SJSA1 (cell line): Measurements from ENCODE around the gene FHOD1. TPM values are rescaled to one million over a fixed set of nuclear protein-coding genes. Genes with fewer than 3 reads are reported as not detected.
A peak's percentile ranks its signal among the peaks of the same experiment; 100 is the strongest.

Experiments used
- DNase-seq, 2 experiments: peaks; one replicate each; pipeline ENCODE4 v3.0.0-alpha.2; 2015 to 2020; ENCODE audit warnings: low spot score in 2 of 2, low read depth in 1 of 2
- H3K27ac ChIP-seq: fragments of 250-450 bp; sonication (Bioruptor Pico); 2 replicates; pipeline ENCODE4 v1.5.1; 2020; ENCODE audit warnings: mild to moderate bottlenecking, moderate library complexity
- H3K27me3 ChIP-seq: fragments of 250-450 bp; sonication (Bioruptor Pico); replicated peaks from 2 replicates; pipeline ENCODE4 v1.5.1; 2020; ENCODE audit warnings: mild to moderate bottlenecking, moderate library complexity
- H3K36me3 ChIP-seq: fragments of 250-450 bp; sonication (Bioruptor Pico); 2 replicates; pipeline ENCODE4 v1.5.1; 2020; ENCODE audit warnings: mild to moderate bottlenecking
- H3K4me1 ChIP-seq: fragments of 250-450 bp; sonication (Bioruptor Pico); replicated peaks from 2 replicates; pipeline ENCODE4 v1.6.1; 2021; ENCODE audit warnings: mild to moderate bottlenecking
- H3K4me3 ChIP-seq: fragments of 250-450 bp; sonication (Bioruptor Pico); 2 replicates; pipeline ENCODE4 v1.5.1; 2020; ENCODE audit warnings: mild to moderate bottlenecking
- H3K9me3 ChIP-seq: fragments of 250-450 bp; sonication (Bioruptor Pico); replicated peaks from 2 replicates; pipeline ENCODE4 v1.5.1; 2020; ENCODE audit warnings: mild to moderate bottlenecking
- total RNA-seq: library from RNA; depleted of rRNA; stranded (reverse); fragments of >200 nt; shearing (Covaris generic); gene quantifications from 2 replicates; pipeline ENCODE4 v1.2.3, GENCODE V29; 2014

Gene FHOD1
- total RNA-seq, 1 experiment from 2014 or later, result 15.8 TPM

DNA sequence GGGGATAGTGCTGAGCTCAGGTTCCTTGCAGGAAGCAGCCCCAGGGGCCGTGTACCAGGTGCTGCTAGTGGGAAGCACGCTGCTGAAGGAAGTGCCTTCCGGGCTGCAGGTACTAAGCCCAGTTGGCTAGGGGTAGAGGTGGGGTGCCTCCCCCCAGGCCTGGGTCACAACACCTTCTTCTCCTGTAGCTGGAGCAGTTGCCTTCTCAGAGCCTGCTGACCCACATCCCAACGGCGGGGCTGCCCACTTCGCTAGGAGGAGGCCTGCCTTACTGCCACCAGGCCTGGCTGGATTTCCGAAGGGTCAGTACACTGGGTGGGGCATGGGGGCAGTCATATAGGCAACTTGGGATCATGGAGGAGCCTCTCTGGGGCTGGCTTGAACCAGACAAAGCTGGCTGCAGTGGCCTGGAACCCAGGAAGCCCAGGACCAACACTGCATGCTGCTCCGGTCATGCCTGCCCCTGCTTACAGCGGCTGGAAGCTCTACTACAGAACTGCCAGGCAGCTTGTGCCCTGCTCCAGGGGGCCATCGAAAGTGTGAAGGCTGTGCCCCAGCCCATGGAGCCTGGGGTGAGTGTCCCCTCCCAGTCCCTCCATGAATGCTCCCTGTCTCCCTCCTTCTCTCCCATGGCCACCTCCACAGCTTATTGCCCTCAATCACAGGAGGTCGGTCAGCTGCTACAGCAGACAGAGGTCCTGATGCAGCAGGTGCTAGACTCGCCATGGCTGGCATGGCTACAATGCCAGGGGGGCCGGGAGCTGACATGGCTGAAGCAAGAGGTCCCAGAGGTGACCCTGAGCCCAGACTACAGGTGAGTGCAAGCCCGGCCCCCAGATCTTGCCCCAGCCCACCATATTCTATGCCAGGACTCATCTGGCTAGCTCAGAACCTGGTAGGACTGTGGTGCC is 34.5 kb upstream of the FHOD1 start:
- H3K27me3 ChIP-seq, result no peaks in the 10 kb centered on the region
- peaks cover 3% of the 10 kb centered on the region for H3K36me3 ChIP-seq
- no peak overlapping the region for H3K4me3 ChIP-seq
- no peak for DNase-seq
- peaks cover 3% of the 10 kb centered on the region; the same call in 1 of the 2 replicates for H3K9me3 ChIP-seq
- no peak overlapping the region for H3K27ac ChIP-seq
- peaks cover 32% of the 10 kb centered on the region for H3K4me1 ChIP-seq

DNA sequence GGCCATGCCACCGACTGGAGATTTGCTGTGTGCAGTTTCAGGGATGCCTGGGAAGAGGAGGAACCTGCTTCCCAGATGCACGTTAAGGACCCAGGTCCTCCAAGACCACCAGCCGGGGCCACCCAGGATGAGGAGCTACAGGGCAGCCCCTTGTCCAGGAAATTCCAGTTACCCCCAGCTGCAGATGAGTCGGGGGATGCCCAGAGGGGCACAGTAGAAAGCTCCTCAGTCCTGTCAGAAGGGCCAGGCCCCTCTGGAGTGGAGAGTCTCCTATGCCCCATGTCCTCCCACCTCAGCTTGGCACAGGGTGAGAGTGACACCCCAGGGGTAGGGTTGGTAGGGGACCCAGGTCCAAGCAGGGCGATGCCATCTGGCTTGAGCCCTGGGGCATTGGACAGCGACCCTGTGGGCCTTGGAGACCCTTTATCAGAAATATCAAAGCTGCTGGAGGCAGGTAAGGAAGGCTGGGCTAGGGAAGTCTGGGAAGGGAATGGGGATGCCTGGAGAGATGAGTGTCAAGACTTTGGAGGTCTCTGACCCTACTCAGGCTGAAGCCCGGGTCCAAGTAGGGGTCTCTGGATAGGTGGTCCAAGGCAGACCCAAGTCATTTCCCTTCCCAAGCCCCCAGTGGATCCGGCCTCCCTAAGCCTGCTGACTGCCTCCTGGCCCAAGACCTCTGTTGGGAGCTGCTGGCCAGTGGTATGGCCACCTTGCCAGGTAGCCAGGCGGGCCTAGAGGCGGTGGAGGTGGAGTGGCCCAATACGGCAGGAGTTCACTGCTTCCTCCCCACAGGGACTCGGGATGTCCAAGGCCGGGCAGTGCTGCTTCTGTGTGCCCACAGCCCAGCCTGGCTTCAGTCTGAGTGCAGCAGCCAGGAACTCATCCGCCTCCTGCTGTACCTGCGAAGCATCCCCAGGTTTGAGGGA is 33.1 kb upstream of the FHOD1 start:
- no peak overlapping the region for H3K27ac ChIP-seq
- H3K4me3 ChIP-seq, result no peak overlapping the region
- peaks cover 3% of the 10 kb centered on the region; the same call in 1 of the 2 replicates for H3K9me3 ChIP-seq
- no peak for DNase-seq
- no peaks in the 10 kb centered on the region for H3K27me3 ChIP-seq
- peaks cover 17% of the 10 kb centered on the region for H3K36me3 ChIP-seq
- peaks cover 39% of the 10 kb centered on the region for H3K4me1 ChIP-seq

DNA sequence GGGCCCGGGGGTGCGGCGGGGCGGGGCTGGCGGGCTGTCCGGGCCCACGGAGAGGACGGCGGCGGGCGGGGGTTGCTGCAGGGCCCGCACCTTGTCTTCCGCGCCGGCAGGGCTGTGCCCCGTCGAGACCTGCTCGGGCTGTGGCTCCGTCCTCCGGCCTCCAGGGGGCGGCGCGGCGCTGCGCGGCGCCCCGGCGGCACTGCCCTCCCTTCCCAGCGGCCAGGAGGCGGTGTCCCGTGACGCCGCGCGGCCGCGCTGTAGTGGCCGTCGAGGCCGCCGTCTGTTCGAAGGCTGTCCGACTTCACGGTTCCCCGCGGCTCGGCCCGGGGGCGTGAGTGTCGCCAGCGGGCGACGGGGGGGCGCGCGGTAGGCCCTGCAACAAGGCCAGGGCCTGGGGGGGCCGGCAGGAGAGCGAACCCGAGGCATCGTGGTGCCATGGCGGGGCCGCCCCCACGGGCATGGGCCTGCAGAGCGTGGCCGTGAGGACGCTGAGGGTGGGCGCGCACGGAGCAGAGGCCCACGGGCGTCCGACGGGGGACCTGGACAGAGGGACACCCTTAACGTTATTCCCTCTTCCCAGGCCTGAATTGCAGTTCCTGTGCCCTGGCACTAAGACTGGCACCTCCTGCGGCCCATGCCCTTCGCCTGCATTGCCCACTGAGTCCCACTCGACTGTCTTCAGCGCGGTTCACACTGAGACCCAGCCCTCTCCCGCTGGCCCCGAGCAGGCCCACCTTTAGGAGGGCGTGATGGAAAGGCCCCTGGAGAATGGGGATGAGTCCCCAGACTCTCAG is 32.2 kb upstream of the FHOD1 start, which contains the start of gene PLEKHG4:
TSS of gene PLEKHG4 (plus strand) at position 237 of the 794 bp plus-strand sequence. CDS start at position 750, 513 bp downstream.
- Histone ChIP-seq H3K36me3 (peaks cover 19% of the 10 kb centered on the region), H3K9me3 (peaks cover 3% of the 10 kb centered on the region; the same call in 1 of the 2 replicates), H3K27me3 (no peaks in the 10 kb centered on the region), H3K4me1 (peaks cover 39% of the 10 kb centered on the region), H3K4me3 (peak within 1 kb of the TSS; percentile 52), H3K27ac (peak within 1 kb of the TSS; percentile 79)
- DNase-seq, result peak; percentile 63 to 81

DNA sequence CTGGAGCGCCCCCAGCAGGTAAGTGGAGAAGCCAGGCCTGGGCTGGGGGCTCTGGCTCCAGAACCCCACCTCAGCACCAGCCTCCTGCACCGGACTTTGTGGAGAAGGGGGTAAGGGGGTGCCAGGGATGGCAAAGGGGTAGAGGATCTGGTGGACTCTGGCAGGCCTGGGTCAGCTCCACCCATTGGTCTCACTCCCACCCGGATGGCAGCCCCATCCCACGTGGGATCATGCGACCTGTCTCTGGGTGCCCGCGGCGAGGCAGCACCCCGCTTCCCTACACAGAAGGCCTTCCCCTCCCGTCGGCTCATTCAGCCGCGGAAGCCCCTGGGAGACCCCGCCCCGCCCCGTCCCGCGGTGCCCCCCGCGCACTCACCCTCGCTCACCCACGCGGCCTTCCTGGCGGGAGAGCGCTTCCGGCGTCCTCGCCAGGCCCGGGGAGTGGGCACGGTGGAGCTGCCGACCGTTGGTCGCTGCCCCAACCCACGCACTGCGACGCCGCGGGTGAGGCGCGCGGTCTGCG is 31.6 kb upstream of the FHOD1 start:
- H3K36me3 ChIP-seq, result peaks cover 19% of the 10 kb centered on the region
- peak overlapping the region; percentile 52 for H3K4me3 ChIP-seq
- H3K9me3 ChIP-seq, result peaks cover 3% of the 10 kb centered on the region; the same call in 1 of the 2 replicates
- DNase-seq, result no peak
- H3K27ac ChIP-seq, result peak overlapping the region; percentile 79
- no peaks in the 10 kb centered on the region for H3K27me3 ChIP-seq
- peaks cover 39% of the 10 kb centered on the region for H3K4me1 ChIP-seq

DNA sequence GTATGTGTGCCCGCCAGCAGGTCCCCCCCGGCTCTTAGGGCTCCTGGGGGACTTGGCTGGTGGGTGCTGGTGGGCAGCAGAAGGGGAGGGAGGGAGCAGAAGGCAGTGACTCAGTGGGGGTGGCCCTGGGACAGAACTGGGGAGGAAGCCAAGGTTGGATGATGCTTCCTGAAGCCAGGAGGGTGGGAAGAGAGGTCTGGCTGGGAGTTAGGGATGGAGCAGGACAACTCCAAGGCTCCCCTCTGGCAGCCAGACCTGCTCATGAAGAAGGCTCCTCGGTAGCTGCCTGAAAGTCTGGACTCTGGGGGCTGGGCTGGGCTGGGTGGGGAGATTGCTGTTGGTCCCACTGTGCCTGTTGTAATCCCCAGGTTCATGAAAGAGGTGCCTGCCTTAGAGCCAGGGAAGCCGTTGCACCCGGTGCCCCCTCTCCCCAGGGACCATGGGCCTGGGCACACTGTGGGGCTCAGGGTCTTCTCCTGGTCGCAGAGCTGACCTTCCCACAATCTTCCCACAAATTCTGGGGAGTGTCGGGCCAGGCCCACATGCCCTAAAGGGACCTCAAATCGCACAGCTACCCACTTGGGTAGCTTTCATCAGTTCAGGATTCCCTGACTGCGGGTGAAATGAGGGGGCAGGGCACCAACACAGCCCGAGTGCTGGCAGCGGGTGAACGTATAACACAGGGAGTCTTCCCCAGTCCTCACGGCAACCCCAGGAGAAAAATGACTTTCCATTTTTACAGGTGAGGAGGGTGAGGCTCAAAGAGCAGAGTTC is 30.9 kb upstream of the FHOD1 start:
- Histone ChIP-seq H3K36me3 (peaks cover 19% of the 10 kb centered on the region), H3K9me3 (peaks cover 3% of the 10 kb centered on the region; the same call in 1 of the 2 replicates), H3K4me3 (peak overlapping the region; percentile 52), H3K27ac (peak overlapping the region; percentile 79), H3K4me1 (peaks cover 39% of the 10 kb centered on the region), H3K27me3 (no peaks in the 10 kb centered on the region)
- DNase-seq, result peak; percentile 77 to 81

DNA sequence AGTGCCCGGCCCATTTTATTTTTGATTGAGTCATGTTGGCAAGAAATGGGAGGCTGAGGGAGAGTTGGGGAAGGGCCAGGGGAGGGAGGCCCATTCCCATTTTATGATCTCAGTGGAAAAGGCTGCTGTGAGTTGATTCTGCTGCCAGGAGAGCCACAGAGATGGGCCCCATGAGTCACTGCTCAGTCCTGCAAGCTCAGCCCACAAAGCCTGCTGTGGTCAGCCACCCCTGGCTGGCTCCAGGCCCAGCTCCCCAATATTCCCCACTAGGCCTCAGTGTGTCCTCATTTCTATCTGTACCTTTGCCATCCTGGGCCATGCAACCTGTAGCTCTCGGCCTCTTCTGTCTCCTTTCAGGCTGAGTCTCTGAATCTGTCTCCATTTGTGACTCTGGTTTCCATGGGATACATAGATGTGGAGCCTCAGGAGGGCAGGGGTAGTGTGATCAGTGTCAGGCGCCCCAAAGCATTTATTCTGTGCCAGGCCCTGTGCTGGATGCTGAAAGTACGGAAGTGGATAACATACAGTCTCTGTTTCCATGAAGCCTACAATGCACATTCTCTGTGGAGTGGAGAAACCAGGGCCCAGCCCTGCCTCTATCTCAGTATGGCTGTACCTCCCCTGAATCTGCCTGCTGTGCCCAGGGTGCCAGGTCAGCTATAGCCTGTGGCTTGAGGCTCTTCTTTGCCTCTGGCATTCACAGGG is 30.2 kb upstream of the FHOD1 start:
- Histone ChIP-seq H3K27me3 (no peaks in the 10 kb centered on the region), H3K27ac (peak overlapping the region; percentile 79), H3K4me3 (no peak overlapping the region; the same call in 1 of the 2 replicates), H3K36me3 (peaks cover 19% of the 10 kb centered on the region), H3K9me3 (peaks cover 3% of the 10 kb centered on the region; the same call in 1 of the 2 replicates), H3K4me1 (peaks cover 39% of the 10 kb centered on the region)
- DNase-seq, result peak; percentile 96 to 97

DNA sequence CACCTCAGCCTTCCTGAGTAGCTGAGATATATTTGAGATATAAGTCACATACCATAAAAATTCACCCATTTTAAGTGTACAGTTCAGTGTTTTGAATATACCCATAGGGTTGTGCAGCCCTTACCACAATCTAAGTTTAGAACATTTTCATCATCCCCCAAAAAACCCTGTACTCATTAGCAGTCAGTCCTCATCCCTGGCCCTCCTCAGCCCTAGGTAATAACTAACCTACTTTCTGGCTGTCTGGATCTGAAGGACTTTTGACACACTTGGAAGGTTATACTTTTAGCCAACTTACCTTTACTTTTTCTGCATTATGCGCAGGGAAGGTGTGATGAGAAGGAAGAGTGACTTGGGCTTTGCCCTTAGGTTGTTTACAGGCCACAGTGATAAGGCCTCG is 28.0 kb upstream of the FHOD1 start:
- Histone ChIP-seq H3K4me3 (no peak overlapping the region), H3K27ac (no peak overlapping the region), H3K27me3 (no peaks in the 10 kb centered on the region), H3K4me1 (peaks cover 39% of the 10 kb centered on the region), H3K9me3 (peaks cover 3% of the 10 kb centered on the region; the same call in 1 of the 2 replicates), H3K36me3 (peaks cover 21% of the 10 kb centered on the region)
- DNase-seq, result no peak

DNA sequence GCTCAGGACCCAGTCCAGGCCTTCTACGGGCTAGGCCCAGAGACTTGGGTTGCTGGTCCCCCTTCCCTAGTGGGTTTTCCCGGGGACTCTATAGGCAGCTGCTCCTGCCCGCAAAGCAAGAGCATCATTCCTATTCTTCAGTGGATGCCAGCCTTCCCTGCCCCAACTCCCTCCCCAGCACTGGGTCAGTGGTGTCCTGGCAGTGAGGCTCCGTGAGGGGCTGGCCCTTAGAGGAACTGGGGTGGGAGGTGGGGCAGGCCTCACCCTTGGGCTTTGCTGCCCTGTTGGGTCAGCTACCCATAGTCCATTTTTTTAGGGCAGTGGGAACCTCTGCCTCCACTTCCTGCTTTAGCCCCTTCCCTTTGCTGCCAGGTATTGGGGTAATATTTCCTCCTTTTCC is 24.2 kb upstream of the FHOD1 start:
- Histone ChIP-seq H3K27ac (no peak overlapping the region), H3K36me3 (peaks cover 15% of the 10 kb centered on the region), H3K4me3 (no peak overlapping the region), H3K4me1 (peaks cover 10% of the 10 kb centered on the region), H3K9me3 (no peaks in the 10 kb centered on the region), H3K27me3 (no peaks in the 10 kb centered on the region)
- DNase-seq, result no peak

DNA sequence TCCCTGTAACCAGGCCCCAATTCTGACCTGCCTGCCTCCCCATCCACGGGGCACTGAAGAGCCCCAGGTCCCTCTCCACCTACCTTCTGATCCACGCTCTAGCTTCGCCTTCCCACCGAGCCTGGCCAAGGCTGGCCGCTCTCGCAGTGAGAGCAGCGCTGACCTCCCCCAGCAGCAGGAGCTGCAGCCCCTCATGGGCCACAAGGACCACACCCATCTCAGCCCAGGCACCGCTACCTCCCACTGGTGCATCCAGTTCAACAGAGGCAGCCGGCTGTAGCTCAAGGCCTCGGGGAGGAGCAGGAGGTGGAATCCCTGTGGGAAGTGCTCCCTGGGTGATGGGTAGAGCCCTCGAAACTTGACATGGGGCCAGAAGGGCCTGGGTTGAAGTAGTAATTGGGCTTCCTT is 23.7 kb upstream of the FHOD1 start:
- Histone ChIP-seq H3K9me3 (no peaks in the 10 kb centered on the region), H3K27me3 (no peaks in the 10 kb centered on the region), H3K4me1 (peaks cover 7% of the 10 kb centered on the region), H3K36me3 (peaks cover 10% of the 10 kb centered on the region), H3K27ac (no peak overlapping the region), H3K4me3 (no peak overlapping the region)
- DNase-seq, result no peak

DNA sequence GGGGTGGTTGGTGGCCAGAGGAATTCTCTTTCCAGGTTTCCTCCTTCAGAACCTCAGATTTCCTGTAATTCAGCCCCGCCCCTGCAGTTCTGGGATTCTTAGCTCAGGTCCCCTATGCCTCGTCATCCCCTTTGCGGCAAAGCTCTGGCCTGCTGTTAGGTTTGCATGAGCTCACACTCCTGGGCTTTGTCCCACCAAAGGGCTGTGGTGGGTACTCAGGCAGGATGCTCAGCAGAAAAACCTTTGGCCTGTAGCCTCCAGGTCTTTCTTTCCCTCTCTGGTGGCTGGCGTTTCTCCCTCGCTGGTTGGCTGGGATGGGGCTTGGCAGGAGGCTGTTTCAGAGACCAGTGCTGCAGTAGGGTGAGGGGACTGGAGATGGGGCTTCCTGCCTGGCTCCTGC is 22.5 kb upstream of the FHOD1 start:
- Histone ChIP-seq H3K27me3 (no peaks in the 10 kb centered on the region), H3K36me3 (peaks cover 3% of the 10 kb centered on the region), H3K4me3 (no peak overlapping the region), H3K9me3 (no peaks in the 10 kb centered on the region), H3K27ac (no peak overlapping the region), H3K4me1 (peaks cover 7% of the 10 kb centered on the region)
- DNase-seq, result no peak

DNA sequence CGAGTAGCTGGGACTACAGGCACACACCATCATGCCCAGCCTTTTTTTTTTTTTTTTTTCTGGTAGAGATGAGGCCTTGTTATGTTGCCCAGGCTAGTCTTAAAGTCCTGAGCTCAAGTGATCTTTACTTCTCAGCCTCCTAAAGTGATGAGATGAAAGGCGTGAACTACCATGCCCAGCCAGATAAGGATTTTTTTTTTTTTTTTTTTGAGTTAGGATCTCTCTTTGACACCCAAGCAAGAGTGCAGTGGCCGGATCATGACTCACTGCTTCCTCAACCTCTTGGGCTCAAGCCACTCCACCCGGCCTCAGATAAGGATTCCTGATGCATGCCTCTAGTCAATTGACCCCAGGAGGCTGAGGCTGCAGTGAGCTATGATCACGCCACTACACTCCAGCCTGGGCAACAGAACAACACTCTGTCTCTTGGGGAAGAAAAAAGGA is 20.9 kb upstream of the FHOD1 start:
- DNase-seq, result peak; percentile 63 to 83
- Histone ChIP-seq H3K27me3 (no peaks in the 10 kb centered on the region), H3K36me3 (peaks cover 3% of the 10 kb centered on the region), H3K4me1 (peaks cover 7% of the 10 kb centered on the region), H3K4me3 (no peak overlapping the region), H3K9me3 (no peaks in the 10 kb centered on the region), H3K27ac (no peak overlapping the region)

DNA sequence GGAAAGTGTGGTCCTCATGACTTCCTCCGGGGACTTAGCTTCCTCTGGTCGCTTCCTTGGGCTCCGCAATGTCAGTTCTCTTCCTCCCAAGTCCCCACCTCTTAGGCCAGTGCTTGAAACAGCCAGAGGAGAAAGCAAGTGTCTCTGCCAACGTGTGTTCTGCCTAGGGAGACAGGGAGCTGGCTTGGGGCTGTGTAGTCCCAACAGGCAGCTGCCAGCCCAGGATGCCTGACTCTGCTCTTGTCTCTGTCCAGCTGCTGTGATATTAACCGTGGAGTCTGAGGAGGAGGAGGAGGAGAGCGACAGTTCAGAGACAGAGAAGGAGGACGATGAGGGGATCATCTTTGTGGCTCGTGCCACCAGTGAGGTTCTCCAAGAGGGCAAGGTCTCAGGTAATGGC is 18.6 kb upstream of the FHOD1 start:
- Histone ChIP-seq H3K27ac (no peak overlapping the region), H3K9me3 (no peaks in the 10 kb centered on the region), H3K4me1 (peaks cover 7% of the 10 kb centered on the region), H3K36me3 (no peaks in the 10 kb centered on the region), H3K27me3 (no peaks in the 10 kb centered on the region), H3K4me3 (no peak overlapping the region)
- no peak for DNase-seq
